Fibroblast of pulmonary artery (primary cell): ENCODE data around the gene KLRD1.

Source experiments
- DNase-seq: peaks from one replicate; pipeline ENCODE4 v3.0.0-alpha.2; 2010; ENCODE audit warnings: low read depth
- H3K4me3 ChIP-seq: replicated peaks from 2 replicates; pipeline ENCODE4 v1.5.1; 2011; ENCODE audit warnings: low read depth, mild to moderate bottlenecking, control low read depth, low read length, moderate library complexity
- CTCF ChIP-seq: IDR thresholded peaks from 2 replicates; pipeline ENCODE4 v1.5.1; 2011; ENCODE audit warnings: mild to moderate bottlenecking, control low read depth, low read length, inconsistent platforms; ENCODE audit errors: missing control alignments

The KLRD1 gene

GRCh38 chr12:10307630-10308029, at the start of gene KLRD1:
Gene KLRD1, plus strand, starts transcription at chr12:10307870. Its CDS starts 208 bp downstream, at chr12:10308078.
- TF ChIP-seq CTCF = no peak
- peak; percentile 24 for DNase-seq
- H3K4me3 ChIP-seq = no peak within 1 kb of the TSS

- no peak overlapping the region for H3K4me3 ChIP-seq
- TF ChIP-seq CTCF = no peak
Measured at GRCh38 chr12:10260927-10261326, 46.7 kb upstream of the KLRD1 start.

GRCh38 chr12:10268037-10268436, 39.6 kb upstream of the KLRD1 start:
- no peak for TF ChIP-seq CTCF
- H3K4me3 ChIP-seq = no peak overlapping the region
- no peak for DNase-seq

More at GRCh38 chr12:10260927-10261326, 46.7 kb upstream of the KLRD1 start:
- no peak for DNase-seq

- no peak for TF ChIP-seq CTCF
- DNase-seq = no peak
- H3K4me3 ChIP-seq = no peak overlapping the region
Measured at GRCh38 chr12:10272467-10272866, 35.2 kb upstream of the KLRD1 start.

GRCh38 chr12:10276774-10277173, 30.9 kb upstream of the KLRD1 start:
- no peak for DNase-seq
- no peak overlapping the region for H3K4me3 ChIP-seq
- no peak for TF ChIP-seq CTCF

- no peak for DNase-seq
- no peak overlapping the region for H3K4me3 ChIP-seq
- TF ChIP-seq CTCF = no peak
Measured at GRCh38 chr12:10278104-10278503, 29.6 kb upstream of the KLRD1 start.

- TF ChIP-seq CTCF = no peak
- DNase-seq = no peak
- no peak overlapping the region for H3K4me3 ChIP-seq
Measured at GRCh38 chr12:10279937-10280336, 27.7 kb upstream of the KLRD1 start.
